GM12891 (cell line): ENCODE data around the gene GRIK1.

Source experiments
- POLR2A ChIP-seq: IDR thresholded peaks from 2 replicates; pipeline ENCODE4 v1.6.1; 2011; ENCODE audit warnings: low read depth, low read length, control low read depth
- TAF1 ChIP-seq: IDR thresholded peaks from 2 replicates; pipeline ENCODE4 v1.6.1; 2011; ENCODE audit warnings: low read depth, low read length, control low read depth

DNA sequence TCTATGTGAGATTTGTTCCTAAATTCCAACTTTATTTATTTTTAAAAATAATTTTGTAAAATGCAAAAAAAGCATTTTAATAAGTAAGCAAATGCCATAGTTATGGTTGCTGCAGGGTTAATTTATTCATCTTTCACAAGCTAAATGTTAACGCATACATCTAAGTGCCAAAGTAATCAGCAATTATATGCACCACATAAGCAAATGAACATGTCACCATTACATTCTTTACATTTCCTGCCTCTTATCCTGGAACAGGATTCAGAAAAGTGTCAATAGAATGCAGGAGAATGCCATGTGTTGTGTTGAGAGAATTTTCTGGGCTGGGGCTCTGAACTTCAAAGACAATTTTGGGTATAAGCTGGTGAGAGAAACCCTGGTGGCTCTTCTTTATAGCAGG, 136.6 kb downstream of the GRIK1 start:
- TF ChIP-seq TAF1 (no peak), POLR2A (no peak)
